ENCODE results near the gene LSP1. TPM values are rescaled to one million over a fixed set of nuclear protein-coding genes. Genes with fewer than 3 reads are reported as not detected.
"Not testable (repeated sequence)": the region's sequence is repeated elsewhere in the genome, so short reads cannot be mapped to it uniquely, and the experiment has no call there.

The LSP1 gene
- total and polyA plus RNA-seq, 4 donors: 5.0 to 7.7 (median 5.7) TPM

- WGBS: 56% methylated on average over 11 of the region's 11 CpGs
- H3K9ac ChIP-seq (ENCODE audit: low read depth in 1 of 2, low read length in 2 of 2): no peak overlapping the region
Measured at GRCh38 chr11:1873048-1873812, 20.3 kb downstream of the LSP1 start.

DNA sequence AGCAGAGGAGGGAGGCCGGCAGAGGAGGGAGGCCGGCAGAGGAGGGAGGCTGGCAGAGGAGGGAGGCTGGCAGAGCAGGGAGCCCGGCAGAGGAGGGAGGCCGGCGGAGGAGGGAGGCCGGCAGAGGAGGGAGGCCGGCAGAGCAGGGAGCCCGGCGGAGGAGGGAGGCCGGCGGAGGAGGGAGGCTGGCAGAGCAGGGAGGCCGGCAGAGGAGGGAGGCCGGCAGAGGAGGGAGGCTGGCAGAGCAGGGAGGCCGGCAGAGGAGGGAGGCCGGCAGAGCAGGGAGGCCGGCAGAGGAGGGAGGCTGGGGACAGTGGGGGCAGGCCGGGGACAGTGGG, 20.9 kb downstream of the LSP1 start:
- 92% methylated on average over 17 of the region's 17 CpGs for WGBS

More at GRCh38 chr11:1873048-1873812, 20.3 kb downstream of the LSP1 start:
- Histone ChIP-seq H3K4me1 (ENCODE audit: control insufficient read depth in 4 of 4, insufficient read depth in 4 of 4, low read length in 3 of 4) (peaks cover 0 to 5% (median 0%) of the 10 kb centered on the region in 4 donors), H3K4me3 (ENCODE audit: low read depth in 1 of 3, low read length in 3 of 3) (no peak overlapping the region), H3K9me3 (ENCODE audit: control insufficient read depth in 4 of 4, low read length in 3 of 4) (no peaks in the 10 kb centered on the region), H3K27ac (ENCODE audit: low read depth in 1 of 2, low read length in 2 of 2) (no peak overlapping the region), H3K27me3 (ENCODE audit: control insufficient read depth in 4 of 4, insufficient read depth in 4 of 4, low read length in 3 of 4) (peaks cover 0 to 3% (median 0%) of the 10 kb centered on the region in 4 donors), H3K36me3 (ENCODE audit: control insufficient read depth in 4 of 4, insufficient read depth in 3 of 4, low read depth in 1 of 4, low read length in 3 of 4) (no peaks in the 10 kb centered on the region)
- TF ChIP-seq FOXA2 (IDR thresholded peaks at IDR 0.05): no peak
- no peak for TF ChIP-seq RAD21 (IDR thresholded peaks at IDR 0.05)
- TF ChIP-seq, protein P1, sequence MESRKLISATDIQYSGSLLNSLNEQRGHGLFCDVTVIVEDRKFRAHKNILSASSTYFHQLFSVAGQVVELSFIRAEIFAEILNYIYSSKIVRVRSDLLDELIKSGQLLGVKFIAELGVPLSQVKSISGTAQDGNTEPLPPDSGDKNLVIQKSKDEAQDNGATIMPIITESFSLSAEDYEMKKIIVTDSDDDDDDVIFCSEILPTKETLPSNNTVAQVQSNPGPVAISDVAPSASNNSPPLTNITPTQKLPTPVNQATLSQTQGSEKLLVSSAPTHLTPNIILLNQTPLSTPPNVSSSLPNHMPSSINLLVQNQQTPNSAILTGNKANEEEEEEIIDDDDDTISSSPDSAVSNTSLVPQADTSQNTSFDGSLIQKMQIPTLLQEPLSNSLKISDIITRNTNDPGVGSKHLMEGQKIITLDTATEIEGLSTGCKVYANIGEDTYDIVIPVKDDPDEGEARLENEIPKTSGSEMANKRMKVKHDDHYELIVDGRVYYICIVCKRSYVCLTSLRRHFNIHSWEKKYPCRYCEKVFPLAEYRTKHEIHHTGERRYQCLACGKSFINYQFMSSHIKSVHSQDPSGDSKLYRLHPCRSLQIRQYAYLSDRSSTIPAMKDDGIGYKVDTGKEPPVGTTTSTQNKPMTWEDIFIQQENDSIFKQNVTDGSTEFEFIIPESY (IDR thresholded peaks at IDR 0.05): no peak
- no peak for TF ChIP-seq HNF4G (IDR thresholded peaks at IDR 0.05)
- no peak for TF ChIP-seq CTCF (IDR thresholded peaks at IDR 0.05; ENCODE audit: low read depth, low read length, missing input control)
- no peak for TF ChIP-seq TAF1 (conservative IDR thresholded peaks at IDR 0.05)
- no peak for TF ChIP-seq RXRA (IDR thresholded peaks at IDR 0.05)
- TF ChIP-seq YY1 (IDR thresholded peaks at IDR 0.05): no peak
- no peak for TF ChIP-seq SP1 (IDR thresholded peaks at IDR 0.05)
- TF ChIP-seq HNF4A (conservative IDR thresholded peaks at IDR 0.05): no peak
- no peak for TF ChIP-seq EGR1 (IDR thresholded peaks at IDR 0.05; ENCODE audit: low read depth in 2 of 2)
- TF ChIP-seq JUND (IDR thresholded peaks at IDR 0.05): no peak
- TF ChIP-seq, protein P2, sequence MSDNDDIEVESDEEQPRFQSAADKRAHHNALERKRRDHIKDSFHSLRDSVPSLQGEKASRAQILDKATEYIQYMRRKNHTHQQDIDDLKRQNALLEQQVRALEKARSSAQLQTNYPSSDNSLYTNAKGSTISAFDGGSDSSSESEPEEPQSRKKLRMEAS (IDR thresholded peaks at IDR 0.05): no peak
- no peak for TF ChIP-seq FOXA1 (IDR thresholded peaks at IDR 0.05)
- TF ChIP-seq, protein P3, sequence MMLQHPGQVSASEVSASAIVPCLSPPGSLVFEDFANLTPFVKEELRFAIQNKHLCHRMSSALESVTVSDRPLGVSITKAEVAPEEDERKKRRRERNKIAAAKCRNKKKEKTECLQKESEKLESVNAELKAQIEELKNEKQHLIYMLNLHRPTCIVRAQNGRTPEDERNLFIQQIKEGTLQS (IDR thresholded peaks at IDR 0.05): no peak
- no peak for TF ChIP-seq GABPA (IDR thresholded peaks at IDR 0.05 in 1 of 2, conservative IDR thresholded peaks at IDR 0.05 in 1 of 2)
- no peak for TF ChIP-seq REST (IDR thresholded peaks at IDR 0.05)
- no peak for TF ChIP-seq NR2F2 (IDR thresholded peaks at IDR 0.05)
- no peak for DNase-seq (ENCODE audit: low spot score)

DNA sequence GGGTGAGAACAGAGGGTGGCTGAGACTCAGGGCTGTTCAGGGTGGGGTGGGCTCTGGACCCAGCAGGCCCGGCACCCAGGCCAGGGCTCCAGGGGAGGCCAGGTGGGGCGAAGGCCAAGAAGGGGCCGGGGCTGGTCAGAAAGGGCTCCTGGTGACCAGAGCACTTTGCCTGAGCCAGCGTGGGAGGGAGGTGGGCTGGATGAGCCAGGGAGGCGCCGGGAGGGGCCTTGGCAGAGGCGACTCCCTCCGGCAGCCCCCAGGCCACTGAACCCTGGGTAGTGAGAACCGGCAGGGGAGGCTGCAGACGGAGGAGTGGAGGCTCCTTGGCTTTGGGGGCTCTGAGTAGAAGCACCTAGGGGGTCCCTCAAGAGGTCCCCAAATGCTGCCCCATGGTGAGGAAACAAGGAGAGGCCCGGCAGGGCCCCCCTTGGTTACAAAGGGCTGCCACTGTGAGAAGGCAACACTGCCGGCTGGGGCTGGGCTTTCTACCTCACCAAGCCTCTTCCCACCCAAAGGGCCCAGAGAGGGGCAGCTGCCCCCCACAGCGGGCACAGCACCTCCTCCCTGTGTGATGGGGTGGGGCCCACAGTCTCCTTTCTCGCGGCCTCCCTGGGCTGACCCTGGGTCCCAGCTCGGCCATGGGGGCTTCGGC, 21.7 kb downstream of the LSP1 start:
- not testable (repeated sequence) for H3K4me1 ChIP-seq (ENCODE audit: control insufficient read depth in 4 of 4, insufficient read depth in 4 of 4, low read length in 3 of 4); H3K36me3 ChIP-seq (ENCODE audit: control insufficient read depth in 4 of 4, insufficient read depth in 3 of 4, low read depth in 1 of 4, low read length in 3 of 4); DNase-seq (ENCODE audit: low spot score); H3K27ac ChIP-seq (ENCODE audit: low read depth in 1 of 2, low read length in 2 of 2); H3K9ac ChIP-seq (ENCODE audit: low read depth in 1 of 2, low read length in 2 of 2); H3K4me3 ChIP-seq (ENCODE audit: low read depth in 1 of 3, low read length in 3 of 3); H3K9me3 ChIP-seq (ENCODE audit: control insufficient read depth in 4 of 4, low read length in 3 of 4); H3K27me3 ChIP-seq (ENCODE audit: control insufficient read depth in 4 of 4, insufficient read depth in 4 of 4, low read length in 3 of 4)
- 81% methylated on average over 17 of the region's 17 CpGs for WGBS

More for the DNA sequence above, 20.9 kb downstream of the LSP1 start:
- not testable (repeated sequence) for DNase-seq (ENCODE audit: low spot score); H3K9ac ChIP-seq (ENCODE audit: low read depth in 1 of 2, low read length in 2 of 2); H3K36me3 ChIP-seq (ENCODE audit: control insufficient read depth in 4 of 4, insufficient read depth in 3 of 4, low read depth in 1 of 4, low read length in 3 of 4); H3K4me3 ChIP-seq (ENCODE audit: low read depth in 1 of 3, low read length in 3 of 3); H3K27me3 ChIP-seq (ENCODE audit: control insufficient read depth in 4 of 4, insufficient read depth in 4 of 4, low read length in 3 of 4); H3K27ac ChIP-seq (ENCODE audit: low read depth in 1 of 2, low read length in 2 of 2); H3K4me1 ChIP-seq (ENCODE audit: control insufficient read depth in 4 of 4, insufficient read depth in 4 of 4, low read length in 3 of 4); H3K9me3 ChIP-seq (ENCODE audit: control insufficient read depth in 4 of 4, low read length in 3 of 4)

Data from liver (tissue), 9 donors.